Measurements from ENCODE around the gene BAK1.
A peak's percentile ranks its signal among the peaks of the same experiment; 100 is the strongest.
"Not testable (repeated sequence)": the region's sequence is repeated elsewhere in the genome, so short reads cannot be mapped to it uniquely, and the experiment has no call there.

Gene BAK1

DNA sequence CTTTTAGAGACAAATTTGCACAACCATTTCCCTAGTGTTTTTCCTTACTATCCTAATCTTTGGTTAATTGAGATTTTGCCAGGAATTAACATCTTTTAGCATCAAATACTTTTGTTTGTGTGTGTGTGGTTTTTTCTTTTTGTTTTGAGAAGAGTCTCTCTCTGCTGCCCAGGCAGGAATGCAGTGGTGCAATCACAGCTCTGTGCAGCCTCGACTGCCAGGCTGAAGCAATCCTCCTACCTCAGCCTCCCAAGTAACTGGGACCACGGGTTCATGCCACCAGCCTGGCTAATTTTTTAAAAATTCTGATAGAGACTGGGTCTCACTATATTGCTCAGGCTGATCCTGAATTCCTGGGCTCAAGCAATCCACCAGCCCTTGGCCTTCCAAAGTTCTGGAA, 28.5 kb downstream of the BAK1 start:
- no peak for DNase-seq (ENCODE audit: low spot score)

DNA sequence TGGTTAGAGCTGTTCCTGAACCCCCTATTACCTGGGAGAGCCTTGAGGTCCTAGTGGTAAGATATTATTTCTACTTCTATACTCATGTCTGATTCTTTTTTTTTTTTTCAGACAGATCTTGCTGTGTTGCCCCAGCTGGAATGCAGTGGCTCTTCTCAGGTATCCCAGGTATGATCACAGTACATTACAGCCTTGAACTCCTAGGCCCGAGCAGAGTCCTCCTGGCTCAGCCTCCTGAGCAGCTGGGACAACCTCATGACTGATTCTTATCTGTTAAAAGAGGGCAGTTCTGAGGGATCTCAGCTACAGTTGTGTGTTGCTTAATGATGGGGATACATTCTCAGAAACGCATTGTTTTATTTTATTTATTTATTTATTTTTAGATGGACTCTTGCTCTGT, 30.2 kb downstream of the BAK1 start:
- no peak for DNase-seq (ENCODE audit: low spot score)

DNA sequence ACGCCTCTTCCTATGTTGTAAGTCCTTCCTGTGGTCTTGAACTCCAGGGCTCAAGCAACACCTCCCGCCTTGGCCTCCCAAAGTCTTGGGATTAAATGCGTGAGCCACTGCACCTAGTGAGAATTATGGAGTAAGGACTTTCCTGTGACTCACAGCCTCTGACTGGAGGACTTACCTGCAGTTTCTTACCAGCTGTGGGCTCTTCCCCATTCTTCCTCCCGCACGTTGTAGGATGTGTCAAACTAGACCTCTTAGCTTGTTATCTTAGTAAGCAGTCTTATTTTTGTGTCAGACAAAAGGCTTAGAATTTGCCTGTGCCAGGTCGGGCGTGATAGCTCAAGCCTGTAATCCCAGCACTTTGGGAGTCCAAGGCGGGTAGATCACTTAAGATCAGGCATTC, 30.9 kb downstream of the BAK1 start:
- DNase-seq (ENCODE audit: low spot score) = no peak

DNA sequence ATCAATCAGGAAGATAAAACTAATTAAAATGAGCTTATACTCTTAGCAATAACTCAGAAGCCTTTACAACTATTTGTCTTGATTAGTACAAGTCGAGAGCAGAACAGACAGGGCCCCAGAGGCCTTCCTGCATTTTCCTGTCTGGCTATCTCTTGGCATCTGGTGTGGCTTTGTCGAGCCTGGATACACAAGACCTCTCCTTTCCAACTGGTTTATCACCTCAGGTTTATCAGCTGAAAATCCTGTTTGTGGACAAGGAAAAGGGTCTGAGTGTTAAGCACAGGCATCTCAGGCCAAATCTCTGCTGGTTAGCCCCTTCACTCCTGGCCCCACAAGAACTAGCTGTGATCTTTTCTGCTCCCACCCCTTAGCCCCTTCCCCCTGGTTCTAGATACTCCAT, 32.6 kb downstream of the BAK1 start:
- DNase-seq (ENCODE audit: low spot score) = peak; percentile 92

DNA sequence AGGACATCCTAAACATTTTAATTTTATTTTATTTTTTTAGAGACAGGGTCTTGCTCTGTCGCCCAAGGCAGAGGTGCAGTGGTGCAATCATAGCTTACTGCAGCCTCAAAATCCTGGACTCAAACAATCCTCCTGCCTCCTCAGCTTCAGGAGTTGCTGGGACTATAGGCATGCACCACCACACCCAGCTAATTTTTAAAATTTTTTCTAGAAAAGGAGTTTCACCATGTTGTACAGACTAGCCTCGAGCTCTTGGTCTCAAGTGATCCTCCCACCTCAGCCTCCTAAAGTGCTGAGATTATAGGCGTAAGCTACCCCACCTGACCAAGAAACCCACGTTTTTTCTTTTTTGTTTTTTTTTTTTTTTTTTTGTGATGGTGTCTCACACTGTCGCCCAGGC, 33.3 kb downstream of the BAK1 start:
- no peak for DNase-seq (ENCODE audit: low spot score)

DNA sequence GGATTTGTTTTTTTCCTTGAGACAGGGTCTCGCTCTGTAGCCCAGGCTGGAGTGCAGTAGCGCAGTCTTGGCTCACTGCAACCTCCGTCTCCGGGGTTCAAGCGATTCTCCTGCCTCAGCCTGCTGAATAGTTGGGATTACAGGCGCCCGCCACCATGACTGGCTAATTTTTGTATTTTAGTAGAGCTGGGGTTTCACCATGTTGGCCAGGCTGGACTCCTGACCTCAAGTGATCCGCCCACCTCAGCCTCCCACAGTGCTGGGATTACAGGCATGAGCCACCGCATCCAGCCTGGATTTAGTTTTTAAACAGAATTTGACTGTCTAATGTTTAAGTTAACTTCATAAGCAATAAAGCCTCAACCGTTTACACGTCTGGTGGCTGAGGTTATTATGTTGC, 34.8 kb downstream of the BAK1 start:
- peak; percentile 59 for DNase-seq (ENCODE audit: low spot score)

DNA sequence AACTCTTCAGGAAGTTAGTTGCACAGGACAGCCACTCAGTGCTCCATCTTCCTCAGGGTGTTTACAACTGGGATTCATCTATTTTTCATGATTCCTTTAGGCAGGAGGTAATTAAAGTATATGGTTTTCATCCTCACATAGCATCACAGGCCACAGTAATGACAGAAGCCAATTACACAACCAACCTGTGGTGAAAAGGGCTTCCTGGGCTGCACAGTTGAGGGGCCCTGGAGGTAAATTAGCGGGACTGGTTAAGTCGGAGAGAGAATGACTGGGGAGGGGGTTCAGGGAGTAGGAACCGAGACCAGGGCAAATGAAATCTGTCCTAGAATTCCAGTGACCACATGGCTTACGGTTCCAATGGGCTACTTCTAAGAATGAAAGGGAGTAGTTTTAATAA, 37.0 kb downstream of the BAK1 start:
- DNase-seq (ENCODE audit: low spot score) = peak; percentile 72

DNA sequence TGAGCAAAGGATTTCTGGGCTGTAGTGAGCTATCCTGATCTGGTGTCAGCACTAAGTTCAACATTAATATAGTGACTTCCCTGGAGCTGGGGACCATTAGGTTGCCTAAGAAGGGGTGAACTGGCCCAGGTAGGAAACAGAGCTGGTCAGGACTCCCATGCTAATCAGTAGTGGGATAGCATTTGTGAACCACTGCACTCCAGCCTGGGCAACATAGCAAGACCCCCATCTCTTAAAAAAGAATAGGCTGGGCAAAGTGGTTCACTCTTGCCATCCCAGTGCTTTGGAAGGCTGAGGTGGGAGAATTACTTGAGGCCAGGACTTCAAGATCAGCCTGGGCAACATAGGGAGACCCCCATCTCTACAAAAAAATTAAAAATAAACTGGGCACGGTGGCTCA, 39.3 kb downstream of the BAK1 start:
- DNase-seq (ENCODE audit: low spot score) = no peak

DNA sequence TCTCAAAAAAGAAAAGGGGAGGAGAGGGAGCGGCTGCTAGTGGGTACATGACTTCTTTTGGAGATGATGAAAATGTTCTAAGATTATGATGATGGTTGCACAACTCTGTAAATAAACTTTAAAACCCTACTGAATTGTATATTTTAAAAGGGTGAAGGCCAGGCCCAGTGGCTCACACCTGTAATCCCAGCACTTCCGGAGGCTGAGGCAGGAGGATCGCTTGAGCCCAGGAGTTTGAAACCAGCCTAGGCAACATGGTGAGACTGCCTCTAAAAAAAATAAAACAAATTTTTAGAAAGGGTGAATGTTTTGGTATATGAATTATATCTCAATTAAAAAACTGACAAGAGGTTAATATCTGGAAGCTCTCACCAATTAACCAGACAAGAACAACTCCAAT, 45.4 kb downstream of the BAK1 start:
- DNase-seq (ENCODE audit: low spot score) = no peak

DNA sequence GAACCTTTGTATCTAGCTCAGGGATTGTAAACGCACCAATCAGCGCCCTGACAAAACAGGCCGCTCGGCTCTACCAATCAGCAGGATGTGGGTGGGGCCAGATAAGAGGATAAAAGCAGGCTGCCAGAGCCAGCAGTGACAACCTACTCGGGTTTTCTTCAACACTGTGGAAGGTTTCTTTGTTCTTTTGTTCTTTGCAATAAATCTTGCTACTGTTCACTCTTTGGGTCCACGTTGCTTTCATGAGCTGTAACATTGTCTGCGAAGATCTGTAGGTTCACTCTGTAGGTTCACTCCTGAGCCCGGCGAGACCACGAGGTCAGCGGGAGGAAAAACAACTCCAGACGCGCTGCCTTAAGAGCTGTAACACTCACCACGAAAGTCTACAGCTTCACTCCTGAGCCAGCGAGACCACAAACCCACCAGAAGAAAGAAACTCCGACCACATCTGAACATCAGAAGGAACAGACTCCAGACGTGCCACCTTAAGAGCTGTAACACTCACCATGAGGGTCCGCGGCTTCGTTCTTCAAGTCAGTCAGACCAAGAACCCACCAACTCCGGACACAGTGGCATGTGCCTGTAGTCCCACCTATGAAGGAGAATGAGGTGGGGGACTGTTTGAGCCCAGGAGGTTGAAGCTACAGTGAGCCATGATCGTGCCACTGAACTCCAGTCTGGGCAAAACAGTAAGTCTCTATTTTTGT, 46.8 kb downstream of the BAK1 start:
- not testable (repeated sequence) for DNase-seq (ENCODE audit: low spot score)

DNA sequence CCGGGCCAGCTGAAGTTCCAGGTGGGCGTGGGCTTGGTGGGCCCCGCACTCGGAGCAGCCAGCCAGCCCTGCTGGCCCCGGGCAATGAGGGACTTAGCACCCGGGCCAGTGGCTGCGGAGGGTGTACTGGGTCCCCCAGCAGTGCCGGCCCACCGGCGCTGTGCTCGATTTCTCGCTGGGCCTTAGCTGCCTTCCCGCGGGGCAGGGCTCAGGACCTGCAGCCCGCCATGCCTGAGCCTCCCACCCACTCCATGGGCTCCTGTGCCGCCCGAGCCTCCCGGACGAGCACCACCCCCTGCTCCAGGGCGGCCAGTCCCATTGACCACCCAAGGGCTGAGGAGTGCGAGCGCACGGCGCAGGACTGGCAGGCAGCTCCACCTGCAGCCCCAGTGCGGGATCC, 47.6 kb downstream of the BAK1 start:
- DNase-seq (ENCODE audit: low spot score) = not testable (repeated sequence)

DNA sequence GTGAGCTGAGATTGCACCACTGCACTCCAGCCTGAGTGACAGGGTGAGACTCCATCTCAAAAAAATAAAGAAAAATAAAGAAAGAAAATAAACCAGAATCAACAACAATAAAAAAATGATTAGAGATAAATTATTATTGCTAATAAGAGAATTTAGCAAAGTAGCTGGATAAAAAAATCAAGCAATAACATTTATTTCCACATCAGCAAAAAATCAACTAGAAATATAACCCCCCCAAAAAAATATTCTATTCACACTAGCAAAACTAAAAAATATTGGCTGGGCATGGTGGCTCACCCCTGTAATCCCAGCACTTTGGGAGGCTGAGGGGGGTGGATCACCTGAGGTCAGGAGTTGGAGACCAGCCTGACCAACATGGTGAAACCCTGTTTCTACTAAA, 49.5 kb downstream of the BAK1 start:
- not testable (repeated sequence) for DNase-seq (ENCODE audit: low spot score)
